ENCODE measurements around the gene GNAS-AS1.

The GNAS-AS1 gene

GRCh38 chr20:58884966-58885365 lies 34.3 kb upstream of the GNAS-AS1 start:
- no peak for DNase-seq

- peak; percentile 81 for DNase-seq
These were observed 32.6 kb upstream of the GNAS-AS1 start for GRCh38 chr20:58883241-58883691.

GRCh38 chr20:58882704-58883089 lies 32.0 kb upstream of the GNAS-AS1 start:
- no peak for DNase-seq

GRCh38 chr20:58880994-58881752 lies 30.5 kb upstream of the GNAS-AS1 start:
- no peak for DNase-seq

- no peak for DNase-seq
These were observed 29.7 kb upstream of the GNAS-AS1 start for GRCh38 chr20:58880441-58880840.

- no peak for DNase-seq
These were observed 27.7 kb upstream of the GNAS-AS1 start for GRCh38 chr20:58878399-58878798.

GRCh38 chr20:58877976-58878360 lies 27.3 kb upstream of the GNAS-AS1 start:
- DNase-seq, result no peak

- no peak for DNase-seq
These were observed 26.6 kb upstream of the GNAS-AS1 start for GRCh38 chr20:58877050-58877975.

GRCh38 chr20:58876437-58876836 lies 25.7 kb upstream of the GNAS-AS1 start:
- DNase-seq, result no peak

- DNase-seq, result no peak
These were observed 24.9 kb upstream of the GNAS-AS1 start for GRCh38 chr20:58875541-58876134.

GRCh38 chr20:58875111-58875510 lies 24.4 kb upstream of the GNAS-AS1 start:
- DNase-seq, result no peak

- no peak for DNase-seq
These were observed 23.8 kb upstream of the GNAS-AS1 start for GRCh38 chr20:58874469-58874868.

GRCh38 chr20:58871533-58872102 lies 20.9 kb upstream of the GNAS-AS1 start:
- peak; percentile 59 for DNase-seq

- DNase-seq, result peak; percentile 80
These were observed 19.8 kb upstream of the GNAS-AS1 start for GRCh38 chr20:58870293-58871014.

GRCh38 chr20:58869662-58870227 lies 19.0 kb upstream of the GNAS-AS1 start:
- no peak for DNase-seq

- DNase-seq, result peak; percentile 37
These were observed 18.1 kb upstream of the GNAS-AS1 start for GRCh38 chr20:58868795-58869194.

GRCh38 chr20:58867211-58867610 lies 16.5 kb upstream of the GNAS-AS1 start:
- no peak for DNase-seq

- no peak for DNase-seq
These were observed 15.1 kb upstream of the GNAS-AS1 start for GRCh38 chr20:58865843-58866242.

GRCh38 chr20:58864346-58864745 lies 13.6 kb upstream of the GNAS-AS1 start:
- DNase-seq, result no peak

GRCh38 chr20:58863044-58863790 lies 12.5 kb upstream of the GNAS-AS1 start:
- no peak for DNase-seq

Measured in femur (tissue), 1 donor.